ENCODE results near the gene ESR2. TPM values are rescaled to one million over a fixed set of nuclear protein-coding genes. Genes with fewer than 3 reads are reported as not detected.

Gene ESR2
- total and polyA plus RNA-seq, 2 experiments from 2014 or later: 1.00 TPM; not detected in 1

DNA sequence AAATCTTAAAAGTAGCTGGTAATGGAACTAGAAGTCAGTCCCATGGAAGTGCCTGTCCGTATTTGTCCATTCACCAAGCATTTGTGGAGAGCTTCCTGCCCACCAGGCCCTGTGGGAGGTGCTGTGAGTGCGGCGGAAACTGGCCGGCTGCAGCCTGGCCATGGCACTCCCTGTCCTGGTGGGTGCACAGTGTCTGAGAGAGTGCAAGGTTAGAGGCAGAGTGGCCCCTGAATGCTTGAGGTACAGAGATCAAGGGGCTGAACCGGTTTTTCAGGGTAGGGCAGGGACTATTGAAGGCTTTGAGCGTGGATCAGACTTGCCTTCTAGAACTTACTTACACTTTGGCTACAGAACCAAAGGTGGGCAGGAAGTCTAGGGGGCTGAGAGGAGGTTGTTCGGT lies 92.9 kb downstream of the ESR2 start:
- Histone ChIP-seq H3K9me2 (replicated peaks; ENCODE audit: insufficient read depth) (no peaks in the 10 kb centered on the region), H3K36me3 (replicated peaks; ENCODE audit: insufficient read depth, low read depth) (no peaks in the 10 kb centered on the region), H3K4me3 (no peak overlapping the region), H4K20me1 (ENCODE audit: insufficient read depth, poor library complexity, severe bottlenecking) (no peaks in the 10 kb centered on the region), H2AFZ (no peak overlapping the region), H3K27ac (no peak overlapping the region), H3K79me2 (peaks cover 18% of the 10 kb centered on the region), H3K9me3 (ENCODE audit: low read depth) (no peaks in the 10 kb centered on the region), H3K27me3 (no peaks in the 10 kb centered on the region), H3K4me1 (ENCODE audit: insufficient read depth) (peaks cover 27% of the 10 kb centered on the region), H3K4me2 (no peak overlapping the region)
- no peak for TF ChIP-seq EZH2 (IDR thresholded peaks at IDR 0.05; ENCODE audit: borderline replicate concordance)
- TF ChIP-seq, protein P1, sequence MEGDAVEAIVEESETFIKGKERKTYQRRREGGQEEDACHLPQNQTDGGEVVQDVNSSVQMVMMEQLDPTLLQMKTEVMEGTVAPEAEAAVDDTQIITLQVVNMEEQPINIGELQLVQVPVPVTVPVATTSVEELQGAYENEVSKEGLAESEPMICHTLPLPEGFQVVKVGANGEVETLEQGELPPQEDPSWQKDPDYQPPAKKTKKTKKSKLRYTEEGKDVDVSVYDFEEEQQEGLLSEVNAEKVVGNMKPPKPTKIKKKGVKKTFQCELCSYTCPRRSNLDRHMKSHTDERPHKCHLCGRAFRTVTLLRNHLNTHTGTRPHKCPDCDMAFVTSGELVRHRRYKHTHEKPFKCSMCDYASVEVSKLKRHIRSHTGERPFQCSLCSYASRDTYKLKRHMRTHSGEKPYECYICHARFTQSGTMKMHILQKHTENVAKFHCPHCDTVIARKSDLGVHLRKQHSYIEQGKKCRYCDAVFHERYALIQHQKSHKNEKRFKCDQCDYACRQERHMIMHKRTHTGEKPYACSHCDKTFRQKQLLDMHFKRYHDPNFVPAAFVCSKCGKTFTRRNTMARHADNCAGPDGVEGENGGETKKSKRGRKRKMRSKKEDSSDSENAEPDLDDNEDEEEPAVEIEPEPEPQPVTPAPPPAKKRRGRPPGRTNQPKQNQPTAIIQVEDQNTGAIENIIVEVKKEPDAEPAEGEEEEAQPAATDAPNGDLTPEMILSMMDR (IDR thresholded peaks at IDR 0.05; ENCODE audit: poor library complexity): no peak
- TF ChIP-seq EZH2phosphoT487 (IDR thresholded peaks at IDR 0.05; ENCODE audit: low read depth, severe bottlenecking, unreplicated experiment): no peak
- no peak for DNase-seq (ENCODE audit: low spot score)
- 74% methylated on average over 7 of the region's 7 CpGs for WGBS (ENCODE audit: low lambda C conversion rate, missing lambda C conversion rate)

DNA sequence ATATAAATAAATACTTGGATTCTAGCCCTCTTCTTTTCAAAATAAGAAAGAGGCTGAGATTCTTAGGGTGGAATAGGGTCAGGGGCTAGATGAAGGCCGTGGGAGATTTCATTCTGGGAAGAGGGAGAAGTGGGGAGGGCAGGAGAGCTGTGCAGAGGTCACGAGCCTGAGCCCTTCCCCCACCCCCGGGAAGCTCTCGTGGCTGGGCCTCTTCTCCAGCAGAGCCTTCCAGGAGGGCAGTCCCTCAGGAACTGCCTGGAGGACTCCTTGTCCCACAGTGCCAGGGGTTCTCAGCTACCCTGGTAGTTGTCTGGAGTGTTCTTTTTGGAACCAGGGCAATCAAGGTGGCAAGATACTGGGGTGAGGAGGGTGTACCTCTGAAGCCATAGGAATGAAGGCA lies 94.0 kb downstream of the ESR2 start:
- TF ChIP-seq EZH2phosphoT487 (IDR thresholded peaks at IDR 0.05; ENCODE audit: low read depth, severe bottlenecking, unreplicated experiment) (no peak), EZH2 (IDR thresholded peaks at IDR 0.05; ENCODE audit: borderline replicate concordance) (no peak)
- TF ChIP-seq, protein P1 (IDR thresholded peaks at IDR 0.05; ENCODE audit: poor library complexity): no peak
- Histone ChIP-seq H3K9me2 (replicated peaks; ENCODE audit: insufficient read depth) (no peaks in the 10 kb centered on the region), H3K36me3 (replicated peaks; ENCODE audit: insufficient read depth, low read depth) (no peaks in the 10 kb centered on the region), H2AFZ (no peak overlapping the region), H3K27ac (peak overlapping the region; percentile 35), H3K4me2 (no peak overlapping the region), H3K4me3 (no peak overlapping the region), H3K9me3 (ENCODE audit: low read depth) (no peaks in the 10 kb centered on the region), H4K20me1 (ENCODE audit: insufficient read depth, poor library complexity, severe bottlenecking) (no peaks in the 10 kb centered on the region), H3K4me1 (ENCODE audit: insufficient read depth) (peaks cover 34% of the 10 kb centered on the region), H3K79me2 (peaks cover 18% of the 10 kb centered on the region), H3K27me3 (no peaks in the 10 kb centered on the region)
- 19% methylated on average over 4 of the region's 4 CpGs for WGBS (ENCODE audit: low lambda C conversion rate, missing lambda C conversion rate)
- peak; percentile 53 for DNase-seq (ENCODE audit: low spot score)

DNA sequence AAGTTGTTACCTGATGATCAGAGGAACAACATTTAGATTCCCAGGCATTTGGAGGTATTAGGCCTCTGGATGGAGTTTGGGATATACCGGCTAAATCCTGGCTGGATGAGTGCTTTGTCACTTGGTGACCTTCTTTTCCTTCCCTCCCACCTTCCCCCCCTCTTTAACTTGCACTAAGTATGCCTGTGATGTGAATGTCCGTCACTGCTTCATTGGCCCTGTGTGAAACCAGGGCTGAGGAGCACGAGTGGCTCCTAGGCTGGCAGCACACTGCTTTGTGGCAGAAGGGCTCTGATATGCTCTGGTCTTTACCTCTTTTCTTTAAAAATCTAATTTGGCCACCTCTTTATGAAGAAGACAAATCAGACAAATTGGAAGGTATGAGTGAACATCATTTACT lies 95.7 kb downstream of the ESR2 start:
- no peaks in the 10 kb centered on the region for H3K9me3 ChIP-seq (ENCODE audit: low read depth)
- no peaks in the 10 kb centered on the region for H3K27me3 ChIP-seq
- H4K20me1 ChIP-seq (ENCODE audit: insufficient read depth, poor library complexity, severe bottlenecking): no peaks in the 10 kb centered on the region
- 85% methylated on average over 3 of the region's 3 CpGs for WGBS (ENCODE audit: low lambda C conversion rate, missing lambda C conversion rate)
- no peak overlapping the region for H2AFZ ChIP-seq
- TF ChIP-seq, protein P1 (IDR thresholded peaks at IDR 0.05; ENCODE audit: poor library complexity): no peak
- no peak for TF ChIP-seq EZH2 (IDR thresholded peaks at IDR 0.05; ENCODE audit: borderline replicate concordance)
- no peak for TF ChIP-seq EZH2phosphoT487 (IDR thresholded peaks at IDR 0.05; ENCODE audit: low read depth, severe bottlenecking, unreplicated experiment)
- H3K9me2 ChIP-seq (replicated peaks; ENCODE audit: insufficient read depth): no peaks in the 10 kb centered on the region
- H3K4me2 ChIP-seq: no peak overlapping the region
- H3K4me3 ChIP-seq: no peak overlapping the region
- no peak overlapping the region for H3K27ac ChIP-seq
- no peaks in the 10 kb centered on the region for H3K36me3 ChIP-seq (replicated peaks; ENCODE audit: insufficient read depth, low read depth)
- H3K79me2 ChIP-seq: peaks cover 18% of the 10 kb centered on the region
- DNase-seq (ENCODE audit: low spot score): no peak
- peaks cover 42% of the 10 kb centered on the region for H3K4me1 ChIP-seq (ENCODE audit: insufficient read depth)

DNA sequence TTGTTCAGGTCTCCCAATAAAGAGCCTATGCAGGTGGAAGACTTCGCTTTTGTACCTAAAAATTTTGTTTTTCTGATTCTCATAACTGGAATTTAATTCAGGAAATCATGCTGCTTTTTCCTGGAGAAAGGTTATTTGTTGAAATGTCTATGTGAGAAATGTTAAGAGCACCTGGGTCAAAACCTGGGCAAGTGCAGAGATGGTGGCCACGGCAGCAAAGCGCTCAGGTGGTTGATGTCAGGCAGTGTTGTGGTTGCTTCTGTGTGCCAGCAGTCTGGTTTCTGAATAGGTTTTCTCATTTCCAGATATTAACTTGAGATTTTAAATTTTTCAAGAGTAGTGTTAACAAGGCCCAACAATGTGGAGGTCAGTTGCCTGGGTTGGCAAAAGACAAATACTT lies 96.2 kb downstream of the ESR2 start:
- Histone ChIP-seq H3K79me2 (peaks cover 18% of the 10 kb centered on the region), H3K36me3 (replicated peaks; ENCODE audit: insufficient read depth, low read depth) (no peaks in the 10 kb centered on the region), H3K9me2 (replicated peaks; ENCODE audit: insufficient read depth) (no peaks in the 10 kb centered on the region), H2AFZ (no peak overlapping the region), H3K4me3 (no peak overlapping the region), H4K20me1 (ENCODE audit: insufficient read depth, poor library complexity, severe bottlenecking) (no peaks in the 10 kb centered on the region), H3K4me2 (peak overlapping the region; percentile 84), H3K9me3 (ENCODE audit: low read depth) (no peaks in the 10 kb centered on the region), H3K27ac (peak overlapping the region; percentile 82), H3K27me3 (no peaks in the 10 kb centered on the region), H3K4me1 (ENCODE audit: insufficient read depth) (peaks cover 42% of the 10 kb centered on the region)
- DNase-seq (ENCODE audit: low spot score): no peak
- 65% methylated on average over 3 of the region's 3 CpGs for WGBS (ENCODE audit: low lambda C conversion rate, missing lambda C conversion rate)
- TF ChIP-seq, protein P1 (IDR thresholded peaks at IDR 0.05; ENCODE audit: poor library complexity): no peak
- TF ChIP-seq EZH2phosphoT487 (IDR thresholded peaks at IDR 0.05; ENCODE audit: low read depth, severe bottlenecking, unreplicated experiment): no peak
- no peak for TF ChIP-seq EZH2 (IDR thresholded peaks at IDR 0.05; ENCODE audit: borderline replicate concordance)

Data from hepatocyte (in vitro differentiated cells).